IMR-90 (cell line): ENCODE results near the gene GLIPR1L2. TPM values are rescaled to one million over a fixed set of nuclear protein-coding genes. Genes with fewer than 3 reads are reported as not detected.

ENCODE experiments used
- ATAC-seq: fragments of 200-7000 bp; cut with Tn5 transposase; 2 replicates; pipeline ENCODE4 v1.9.1; 2020; ENCODE audit warnings: low read depth, mild to moderate bottlenecking, moderate library complexity
- BruUV-seq: library from RNA; stranded (reverse); fragments of 400-500 nt; replicated peaks from 2 replicates; lab custom pipeline; 2021; lab: Mats Ljungman, UMichigan
- CTCF ChIA-PET: fragments of 300-600 bp; formaldehyde crosslinking; extraction: SDS; loops from one replicate; lab custom pipeline; 2021; ENCODE audit warnings: antibody characterized with exemption; lab: Yijun Ruan, JAX
- POLR2A ChIA-PET: fragments of 300-600 bp; sonication (Branson Sonifier 250); formaldehyde crosslinking; loops from one replicate; lab custom pipeline; 2022; ENCODE audit warnings: antibody characterized with exemption; ENCODE audit not compliant: unreplicated experiment; lab: Charles Lee
- DNase-seq: peaks from one replicate; pipeline ENCODE4 v3.0.0; 2013
- H2AFZ ChIP-seq: replicated peaks from 2 replicates; pipeline ENCODE3; 2013; ENCODE audit warnings: low read length, mild to moderate bottlenecking; ENCODE audit not compliant: poor library complexity
- H2AK5ac ChIP-seq: 2 replicates; pipeline ENCODE4 v1.6.1; 2013; ENCODE audit warnings: low read depth, low read length, inconsistent platforms
- H2AK9ac ChIP-seq: replicated peaks from 2 replicates; pipeline ENCODE3; 2013; ENCODE audit warnings: mild to moderate bottlenecking, low read depth, low read length, moderate library complexity; ENCODE audit not compliant: poor library complexity
- H2BK120ac ChIP-seq: 2 replicates; pipeline ENCODE4 v1.6.1; 2013; ENCODE audit warnings: low read depth, low read length, inconsistent platforms
- H2BK15ac ChIP-seq: 3 replicates; pipeline ENCODE4 v1.6.1; 2013; ENCODE audit warnings: low read depth, low read length, inconsistent platforms
- H2BK20ac ChIP-seq: 2 replicates; pipeline ENCODE4 v1.6.1; 2013; ENCODE audit warnings: low read depth, mild to moderate bottlenecking, inconsistent platforms, low read length, moderate library complexity
- H2BK5ac ChIP-seq: 2 replicates; pipeline ENCODE4 v1.6.1; 2013; ENCODE audit warnings: mild to moderate bottlenecking, low read depth, low read length, inconsistent platforms; ENCODE audit not compliant: poor library complexity, severe bottlenecking
- H3K14ac ChIP-seq: replicated peaks from 2 replicates; pipeline ENCODE4 v1.6.1; 2013; ENCODE audit warnings: low read depth, low read length, inconsistent platforms
- H3K18ac ChIP-seq: 2 replicates; pipeline ENCODE4 v1.6.1; 2013; ENCODE audit warnings: low read depth, low read length, control low read depth
- H3K23ac ChIP-seq: 2 replicates; pipeline ENCODE4 v1.6.1; 2013; ENCODE audit warnings: low read depth, low read length, inconsistent platforms
- H3K27ac ChIP-seq: 2 replicates; pipeline ENCODE4 v1.5.1; 2013; ENCODE audit warnings: mild to moderate bottlenecking, control low read depth, low read length; ENCODE audit not compliant: insufficient read depth
- H3K27me3 ChIP-seq: 2 replicates; pipeline ENCODE4 v1.6.1; 2013; ENCODE audit warnings: low read length; ENCODE audit not compliant: control insufficient read depth, insufficient read depth
- H3K36me3 ChIP-seq: 2 replicates; pipeline ENCODE4 v1.6.1; 2013; ENCODE audit warnings: low read length, mixed read lengths; ENCODE audit not compliant: control insufficient read depth, insufficient read depth
- H3K4ac ChIP-seq: 2 replicates; pipeline ENCODE4 v1.6.1; 2013; ENCODE audit warnings: low read depth, low read length, inconsistent platforms
- H3K4me1 ChIP-seq: 2 replicates; pipeline ENCODE4 v1.6.1; 2013; ENCODE audit warnings: low read length, mixed read lengths; ENCODE audit not compliant: control insufficient read depth, insufficient read depth
- H3K4me2 ChIP-seq: 2 replicates; pipeline ENCODE4 v1.6.1; 2013; ENCODE audit warnings: low read depth, mild to moderate bottlenecking, control low read depth, low read length, moderate library complexity
- H3K4me3 ChIP-seq: 2 replicates; pipeline ENCODE4 v1.5.1; 2013; ENCODE audit warnings: low read depth, mild to moderate bottlenecking, control low read depth, low read length, moderate library complexity; ENCODE audit not compliant: insufficient read depth
- H3K56ac ChIP-seq: 2 replicates; pipeline ENCODE4 v1.6.1; 2013; ENCODE audit warnings: low read length, inconsistent platforms; ENCODE audit not compliant: insufficient read depth; ENCODE audit errors: extremely low read depth
- H3K79me1 ChIP-seq, 2 experiments: 2 replicates each; pipeline ENCODE4 v1.6.1; 2013; ENCODE audit warnings: low read length in 2 of 2, inconsistent platforms in 1 of 2, low read depth in 1 of 2
- H3K9ac ChIP-seq: 2 replicates; pipeline ENCODE4 v1.6.1; 2013; ENCODE audit warnings: low read depth, low read length, control low read depth
- H3K9me1 ChIP-seq: 2 replicates; pipeline ENCODE4 v1.6.1; 2013; ENCODE audit warnings: low read length, inconsistent platforms; ENCODE audit not compliant: insufficient read depth
- H3K9me3 ChIP-seq: 2 replicates; pipeline ENCODE4 v1.6.1; 2013; ENCODE audit warnings: low read length; ENCODE audit not compliant: control insufficient read depth, insufficient read depth
- H4K20me1 ChIP-seq: 2 replicates; pipeline ENCODE4 v1.6.1; 2013; ENCODE audit warnings: low read length, inconsistent platforms; ENCODE audit not compliant: insufficient read depth
- H4K5ac ChIP-seq: 2 replicates; pipeline ENCODE4 v1.6.1; 2013; ENCODE audit warnings: mild to moderate bottlenecking, low read depth, low read length, control low read depth
- H4K8ac ChIP-seq, 2 experiments: 2 replicates each; pipeline ENCODE4 v1.6.1; 2013; ENCODE audit warnings: low read depth in 2 of 2, low read length in 2 of 2, control low read depth in 1 of 2, inconsistent platforms in 1 of 2
- H4K91ac ChIP-seq: 2 replicates; pipeline ENCODE4 v1.6.1; 2013; ENCODE audit warnings: low read depth, low read length, inconsistent platforms; ENCODE audit not compliant: insufficient read depth
- BHLHE40 ChIP-seq: fragments of 150-350 bp; IDR thresholded peaks from 2 replicates; pipeline ENCODE4 v1.6.1; 2016; ENCODE audit warnings: mild to moderate bottlenecking, low read depth, low read length
- CEBPB ChIP-seq: IDR thresholded peaks from 2 replicates; pipeline ENCODE4 v1.6.1; 2012; ENCODE audit warnings: low read depth, low read length, improper control_type of control experiment
- CHD1 ChIP-seq: IDR thresholded peaks from 2 replicates; pipeline ENCODE4 v1.6.1; 2012; ENCODE audit warnings: low read depth, low read length, improper control_type of control experiment
- CTCF ChIP-seq: conservative IDR thresholded peaks from 2 replicates; pipeline ENCODE4 v1.5.1; 2012; ENCODE audit warnings: mild to moderate bottlenecking, low read depth, low read length, improper control_type of control experiment
- ELK1 ChIP-seq: fragments of 150-350 bp; IDR thresholded peaks from 2 replicates; pipeline ENCODE4 v1.6.1; 2016; ENCODE audit warnings: low read depth, mild to moderate bottlenecking, low read length, moderate library complexity, borderline replicate concordance
- FOS ChIP-seq: fragments of 150-350 bp; IDR thresholded peaks from 2 replicates; pipeline ENCODE4 v1.6.1; 2016; ENCODE audit warnings: low read depth, low read length
- MAFK ChIP-seq: IDR thresholded peaks from 2 replicates; pipeline ENCODE4 v1.6.1; 2012; ENCODE audit warnings: low read depth, low read length, improper control_type of control experiment
- MAZ ChIP-seq: IDR thresholded peaks from 2 replicates; pipeline ENCODE4 v1.6.1; 2012; ENCODE audit warnings: low read depth, mild to moderate bottlenecking, low read length, improper control_type of control experiment, moderate library complexity, borderline replicate concordance
- MXI1 ChIP-seq: IDR thresholded peaks from 2 replicates; pipeline ENCODE4 v1.6.1; 2012; ENCODE audit warnings: low read depth, mild to moderate bottlenecking, low read length, moderate library complexity, borderline replicate concordance
- NFE2L2 ChIP-seq: fragments of 150-350 bp; IDR thresholded peaks from 2 replicates; pipeline ENCODE4 v1.6.1; 2016; ENCODE audit warnings: low read depth, mild to moderate bottlenecking, low read length
- POLR2A ChIP-seq: IDR thresholded peaks from 2 replicates; pipeline ENCODE4 v1.6.1; 2012; ENCODE audit warnings: mild to moderate bottlenecking, low read depth, low read length
- RAD21 ChIP-seq: IDR thresholded peaks from 2 replicates; pipeline ENCODE4 v1.6.1; 2012; ENCODE audit warnings: low read length, improper control_type of control experiment
- RCOR1 ChIP-seq: IDR thresholded peaks from 2 replicates; pipeline ENCODE4 v1.6.1; 2012; ENCODE audit warnings: mild to moderate bottlenecking, low read length, improper control_type of control experiment; ENCODE audit not compliant: insufficient replicate concordance
- RFX5 ChIP-seq: IDR thresholded peaks from 2 replicates; pipeline ENCODE4 v1.8.0; 2012; ENCODE audit warnings: low read depth, mild to moderate bottlenecking, low read length, moderate library complexity
- SMC3 ChIP-seq: fragments of 150-350 bp; IDR thresholded peaks from 2 replicates; pipeline ENCODE4 v1.6.1; 2016; ENCODE audit warnings: low read depth, mild to moderate bottlenecking, antibody characterized with exemption, low read length, moderate library complexity
- USF2 ChIP-seq: fragments of 150-350 bp; IDR thresholded peaks from 2 replicates; pipeline ENCODE4 v1.6.1; 2017; ENCODE audit warnings: mild to moderate bottlenecking, antibody characterized with exemption, low read length, low read depth
- dilution Hi-C: fragments of 300-500 bp; cut with HindIII; formaldehyde crosslinking; loops from one replicate; pipeline ENCODE4 v1.14.3; 2018; ENCODE audit warnings: low sequenced_read_pairs; ENCODE audit not compliant: unreplicated experiment
- in situ Hi-C: fragments of 300-500 bp; cut with MboI; formaldehyde crosslinking; loops from 3 replicates; pipeline ENCODE4 v1.14.3; 2019; ENCODE audit warnings: low sequenced_read_pairs, inconsistent platforms, mixed read lengths
- intact Hi-C: fragments of 100-400 bp; cut with micrococcal nuclease; formaldehyde crosslinking; loops from 2 replicates; pipeline ENCODE4 v1.10.0; 2022
- polyA plus RNA-seq, 3 experiments: library from polyadenylated mRNA; depleted of rRNA; stranded (reverse); fragments of >200 nt; gene quantifications; 2 replicates each; pipeline ENCODE4 v1.2.3, GENCODE V29; 2012; ENCODE audit warnings: low replicate concordance in 1 of 3
- total RNA-seq: library from RNA; depleted of rRNA; stranded (reverse); fragments of >200 nt; gene quantifications from 2 replicates; pipeline ENCODE4 v1.2.3, GENCODE V29; 2012

Gene GLIPR1L2
- total and polyA plus RNA-seq, 2 of the 4 experiments (the other 2 are of a cell fraction), result 0.07 TPM; not detected in 1

GRCh38 chr12:75460204-75460603, 69.3 kb downstream of the GLIPR1L2 start:
- Histone ChIP-seq H3K4ac (no peak overlapping the region), H3K4me2 (no peak overlapping the region), H4K91ac (no peak overlapping the region), H3K18ac (no peak overlapping the region), H2BK5ac (no peak overlapping the region), H2AK5ac (no peak overlapping the region), H4K5ac (no peak overlapping the region), H3K79me1 (no peaks in the 10 kb centered on the region), H3K4me1 (no peaks in the 10 kb centered on the region), H2AFZ (no peak overlapping the region), H3K9ac (no peak overlapping the region), H3K23ac (no peak overlapping the region), H2BK15ac (no peak overlapping the region), H3K27me3 (no peaks in the 10 kb centered on the region), H3K9me3 (peaks cover 4% of the 10 kb centered on the region; the same call in 1 of the 2 replicates), H3K27ac (no peak overlapping the region), H3K4me3 (no peak overlapping the region), H3K56ac (no peak overlapping the region), H2AK9ac (no peak overlapping the region), H2BK120ac (no peak overlapping the region), H4K20me1 (no peaks in the 10 kb centered on the region), H4K8ac (no peak overlapping the region), H2BK20ac (no peak overlapping the region), H3K9me1 (no peaks in the 10 kb centered on the region), H3K36me3 (no peaks in the 10 kb centered on the region), H3K14ac (no peak overlapping the region)
- dilution Hi-C loops (no loop called here), in situ Hi-C loops (no loop called here), intact Hi-C loops (no loop called here)
- BruUV-seq, result no TSS peak
- no peak for TF ChIP-seq USF2
- no peak for TF ChIP-seq CEBPB
- TF ChIP-seq CHD1, result no peak
- no peak for TF ChIP-seq RFX5
- TF ChIP-seq FOS, result no peak
- no peak for TF ChIP-seq SMC3
- no peak for TF ChIP-seq RCOR1
- TF ChIP-seq MAZ, result no peak
- no peak for TF ChIP-seq MAFK
- TF ChIP-seq NFE2L2, result no peak
- no peak for TF ChIP-seq MXI1
- no peak for TF ChIP-seq BHLHE40
- TF ChIP-seq POLR2A, result no peak
- no peak for TF ChIP-seq ELK1
- TF ChIP-seq CTCF, result no peak
- no peak for TF ChIP-seq RAD21
- CTCF ChIA-PET, result no interaction called here
- no peak for ATAC-seq
- POLR2A ChIA-PET, result interaction anchor here (0.6 kb wide), 1 partner anchor 437 kb away, joined by 3 read pairs; no protein-coding TSS in a partner anchor
- DNase-seq, result no peak
